GM12878 (cell line): ENCODE data around the gene CHMP2B. TPM values are rescaled to one million over a fixed set of nuclear protein-coding genes. Genes with fewer than 3 reads are reported as not detected.

Source experiments
- ATAC-seq: fragments of 200-7000 bp; cut with Tn5 transposase; 3 replicates; pipeline ENCODE4 v1.9.1; 2020; ENCODE audit warnings: mild to moderate bottlenecking, moderate library complexity
- BruUV-seq: library from RNA; stranded (reverse); fragments of 400-500 nt; replicated peaks from 2 replicates; lab custom pipeline; 2021; lab: Mats Ljungman, UMichigan
- CTCF ChIA-PET: fragments of 300-600 bp; sonication (Branson Sonifier 250); formaldehyde crosslinking; extraction: SDS; loops from one replicate; lab custom pipeline; 2021; ENCODE audit warnings: inconsistent platforms; lab: Yijun Ruan, JAX
- POLR2A ChIA-PET: fragments of 350-600 bp; formaldehyde crosslinking; extraction: SDS; loops from one replicate; lab custom pipeline; 2021; ENCODE audit warnings: inconsistent platforms; lab: Charles Lee
- RAD21 ChIA-PET: fragments of 300-600 bp; sonication (Branson Sonifier 250); formaldehyde crosslinking; loops from one replicate; lab custom pipeline; 2023; ENCODE audit warnings: antibody characterized with exemption; ENCODE audit not compliant: unreplicated experiment; lab: Charles Lee
- SMC1A ChIA-PET: fragments of 300-600 bp; sonication (Branson Sonifier 250); formaldehyde crosslinking; loops from one replicate; lab custom pipeline; 2023; ENCODE audit not compliant: unreplicated experiment, uncharacterized antibody; lab: Charles Lee
- DNase-seq: peaks from one replicate; pipeline ENCODE4 v3.0.0-alpha.2; 2011; ENCODE audit warnings: low read depth, low spot score
- FAIRE-seq: peaks from 3 replicates; lab custom pipeline; 2011; peaks lifted over from hg19 to GRCh38; lab: Jason Lieb, UNC
- H2AFZ ChIP-seq: 2 replicates; pipeline ENCODE4 v1.6.0; 2011; ENCODE audit warnings: low read depth, low read length, control low read depth; ENCODE audit not compliant: control insufficient read depth
- H3K27ac ChIP-seq: 2 replicates; pipeline ENCODE4 v1.5.1; 2011; ENCODE audit warnings: control low read depth; ENCODE audit not compliant: control insufficient read depth, insufficient read depth
- H3K27me3 ChIP-seq, 2 experiments: replicated peaks in 1 of 2; 2 replicates each; pipeline versions ENCODE4 v1.6.0 to v1.6.1; 2011; ENCODE audit warnings: low read length in 1 of 2; ENCODE audit not compliant: control insufficient read depth in 2 of 2, insufficient read depth in 2 of 2
- H3K36me3 ChIP-seq, 2 experiments: 2 replicates each; pipeline ENCODE4 v1.5.1; 2011; ENCODE audit warnings: low read length in 1 of 2; ENCODE audit not compliant: control insufficient read depth in 2 of 2, insufficient read depth in 2 of 2
- H3K4me1 ChIP-seq: 2 replicates; pipeline ENCODE4 v1.6.1; 2011; ENCODE audit warnings: mild to moderate bottlenecking, low read length, moderate library complexity, mixed read lengths; ENCODE audit not compliant: control insufficient read depth, insufficient read depth
- H3K4me2 ChIP-seq: 2 replicates; pipeline ENCODE4 v1.6.0; 2011; ENCODE audit warnings: control low read depth; ENCODE audit not compliant: control insufficient read depth, insufficient read depth
- H3K4me3 ChIP-seq: fragments of 200-600 bp; sonication (generic); 2 replicates; pipeline ENCODE4 v1.5.1; 2016
- H3K79me2 ChIP-seq: 2 replicates; pipeline ENCODE4 v1.6.0; 2011; ENCODE audit warnings: low read length; ENCODE audit not compliant: control insufficient read depth, insufficient read depth
- H3K9ac ChIP-seq: 2 replicates; pipeline ENCODE4 v1.8.0; 2011; ENCODE audit warnings: low read length, control low read depth, mixed read lengths; ENCODE audit not compliant: control insufficient read depth, insufficient read depth
- H3K9me3 ChIP-seq: replicated peaks from 3 replicates; pipeline ENCODE4 v1.5.1; 2011; ENCODE audit warnings: mild to moderate bottlenecking, low read length; ENCODE audit not compliant: control insufficient read depth, insufficient read depth
- H4K20me1 ChIP-seq: 2 replicates; pipeline ENCODE4 v1.6.0; 2011; ENCODE audit not compliant: control insufficient read depth, insufficient read depth
- BCL3 ChIP-seq: IDR thresholded peaks from 2 replicates; pipeline ENCODE4 v1.6.1; 2011; ENCODE audit warnings: borderline replicate concordance, low read depth, mild to moderate bottlenecking, moderate library complexity, low read length; ENCODE audit not compliant: insufficient read depth, poor library complexity, severe bottlenecking
- FOS ChIP-seq: IDR thresholded peaks from 3 replicates; pipeline ENCODE4 v1.6.1; 2011; ENCODE audit warnings: borderline replicate concordance; ENCODE audit not compliant: insufficient read length; ENCODE audit errors: extremely low read depth
- NFXL1 ChIP-seq: fragments of 450-650 bp; IDR thresholded peaks from 2 replicates; pipeline ENCODE4 v1.6.1; 2017; ENCODE audit warnings: antibody characterized with exemption, mild to moderate bottlenecking, borderline replicate concordance
- SKIL ChIP-seq: fragments of 450-650 bp; IDR thresholded peaks from 2 replicates; pipeline ENCODE4 v1.6.1; 2017; ENCODE audit warnings: mild to moderate bottlenecking, low read depth, inconsistent platforms; ENCODE audit not compliant: poor library complexity, severe bottlenecking
- ZNF217 ChIP-seq: fragments of 450-650 bp; IDR thresholded peaks from 2 replicates; pipeline ENCODE4 v1.6.1; 2017; ENCODE audit warnings: antibody characterized with exemption, mild to moderate bottlenecking
- WGBS: methylation state at CpG from one replicate; pipeline ENCODE4 v1.1.6; 2016; ENCODE audit warnings: low lambda C conversion rate; ENCODE audit not compliant: insufficient replicate concordance, insufficient coverage; ENCODE audit errors: missing lambda C conversion rate; 5-methylcytosine and 5-hydroxymethylcytosine counted together
- in situ Hi-C: fragments of 300-500 bp; cut with MboI; formaldehyde crosslinking; loops from 9 replicates; pipeline ENCODE4 v1.14.3; 2018; ENCODE audit warnings: mixed read lengths
- intact Hi-C: fragments of 100-400 bp; cut with micrococcal nuclease; formaldehyde crosslinking; loops from one replicate; pipeline ENCODE4 v1.14.2; 2022; ENCODE audit not compliant: unreplicated experiment
- polyA plus RNA-seq, 11 experiments: library from polyadenylated mRNA; depleted of rRNA in 4 of 11; unstranded in 6 of 11; stranded (reverse) in 5 of 11; fragments of >200 nt; fragmentation: Nextera tagmentation in 4 of 11; fragmentation: Illumina TruSeq in 1 of 11; extraction: Ambion mirVana in 4 of 11; extraction: Trizol in 1 of 11; gene quantifications; 1 replicate in 1 of 11; 2 replicates in 10 of 11; pipeline versions ENCODE4 v1.2.1 to v1.2.3, GENCODE V29; 2011 to 2016; ENCODE audit warnings: inconsistent platforms in 2 of 11, missing spikeins in 2 of 11, low read depth in 1 of 11
- total RNA-seq, 4 experiments: library from RNA; depleted of rRNA in 3 of 4; stranded (reverse); fragments of >200 nt in 3 of 4; fragmentation: Illumina TruSeq in 1 of 4; extraction: Trizol in 1 of 4; gene quantifications; 2 replicates each; pipeline versions ENCODE4 v1.2.1 to v1.2.3, GENCODE V29; 2013 to 2021

CHMP2B gene
- total and polyA plus RNA-seq, 10 of the 15 experiments (the other 5 are each of a cell fraction or from before 2014, with no cell fraction given), result 14.9 to 54.8 (median 24.6) TPM

GRCh38 chr3:87200060-87200647 lies 27.0 kb upstream of the CHMP2B start (continued):
- TF ChIP-seq SKIL (no peak), BCL3 (no peak), FOS (no peak)
- TF ChIP-seq, all 136 proteins: peak for 0

- no TSS peak for BruUV-seq
- Histone ChIP-seq H3K27ac (no peak overlapping the region), H3K36me3 (no peaks in the 10 kb centered on the region), H3K27me3 (no peaks in the 10 kb centered on the region), H3K79me2 (no peaks in the 10 kb centered on the region), H3K4me3 (no peak overlapping the region), H3K9ac (no peak overlapping the region), H4K20me1 (no peaks in the 10 kb centered on the region), H3K4me1 (no peaks in the 10 kb centered on the region), H3K9me3 (no peaks in the 10 kb centered on the region; the same call in 2 of the 3 replicates), H2AFZ (no peak overlapping the region), H3K4me2 (no peak overlapping the region)
- POLR2A ChIA-PET, result no interaction called here
- WGBS, result 0% methylated on average over 1 of the region's 1 CpG
- ATAC-seq (no peak), FAIRE-seq (no peak), DNase-seq (no peak)
- SMC1A ChIA-PET, result interaction anchor here (1.3 kb wide), 1 partner anchor 9 kb away, joined by 3 read pairs; no protein-coding TSS in a partner anchor
- intact Hi-C loops, result no loop called here
- in situ Hi-C loops, result no loop called here
- TF ChIP-seq NFXL1, result no peak
- TF ChIP-seq ZNF217, result no peak
- RAD21 ChIA-PET, result no interaction called here
- CTCF ChIA-PET, result interaction anchor here (1.1 kb wide), 1 partner anchor 8 kb away, joined by 4 read pairs; no protein-coding TSS in a partner anchor
Measured at GRCh38 chr3:87201727-87202126, 25.4 kb upstream of the CHMP2B start.
